GM12878 (cell line): ENCODE data around the gene LGI2.

Experiments used
- CREB1 ChIP-seq: IDR thresholded peaks from 2 replicates; pipeline ENCODE4 v1.6.1; 2012; ENCODE audit warnings: low read depth, mild to moderate bottlenecking, inconsistent platforms
- EP300 ChIP-seq, 2 experiments: fragments of 150-350 bp in 1 of 2; IDR thresholded peaks; 2 replicates each; pipeline ENCODE4 v1.6.1; 2011 to 2012; ENCODE audit warnings: low read depth in 2 of 2, low read length in 2 of 2, borderline replicate concordance in 1 of 2, improper control_type of control experiment in 1 of 2, inconsistent platforms in 1 of 2; ENCODE audit not compliant: control insufficient read depth in 1 of 2
- POLR2A ChIP-seq: IDR thresholded peaks from 2 replicates; pipeline ENCODE4 v1.6.1; 2011; ENCODE audit warnings: low read depth, mild to moderate bottlenecking, low read length
- SIN3A ChIP-seq: IDR thresholded peaks from 2 replicates; pipeline ENCODE4 v1.6.1; 2012; ENCODE audit warnings: low read depth, low read length, improper control_type of control experiment
- TF ChIP-seq, protein P1 (sequence below): IDR thresholded peaks from 2 replicates; pipeline ENCODE4 v1.6.1; 2012; ENCODE audit warnings: low read depth, low read length, improper control_type of control experiment
- TF ChIP-seq, protein P2 (sequence below), 3 experiments: IDR thresholded peaks in 2 of 3; conservative IDR thresholded peaks in 1 of 3; 2 replicates each; pipeline ENCODE4 v1.5.1; 2011; ENCODE audit warnings: low read depth in 3 of 3, low read length in 3 of 3, mild to moderate bottlenecking in 3 of 3, control low read depth in 2 of 3, moderate library complexity in 2 of 3, inconsistent platforms in 1 of 3, mixed read lengths in 1 of 3; ENCODE audit not compliant: control insufficient read depth in 2 of 3, insufficient read depth in 1 of 3; ENCODE audit errors: extremely low read depth in 1 of 3
- TF ChIP-seq, protein P3 (sequence below): fragments of 450-650 bp; IDR thresholded peaks from 2 replicates; pipeline ENCODE4 v1.6.1; 2018; ENCODE audit warnings: mild to moderate bottlenecking, low read depth, moderate library complexity; ENCODE audit not compliant: partially characterized antibody
- TF ChIP-seq, protein P4 (sequence below): IDR thresholded peaks from 2 replicates; pipeline ENCODE4 v1.6.1; 2011; ENCODE audit warnings: low read depth, low read length, improper control_type of control experiment, borderline replicate concordance

DNA sequence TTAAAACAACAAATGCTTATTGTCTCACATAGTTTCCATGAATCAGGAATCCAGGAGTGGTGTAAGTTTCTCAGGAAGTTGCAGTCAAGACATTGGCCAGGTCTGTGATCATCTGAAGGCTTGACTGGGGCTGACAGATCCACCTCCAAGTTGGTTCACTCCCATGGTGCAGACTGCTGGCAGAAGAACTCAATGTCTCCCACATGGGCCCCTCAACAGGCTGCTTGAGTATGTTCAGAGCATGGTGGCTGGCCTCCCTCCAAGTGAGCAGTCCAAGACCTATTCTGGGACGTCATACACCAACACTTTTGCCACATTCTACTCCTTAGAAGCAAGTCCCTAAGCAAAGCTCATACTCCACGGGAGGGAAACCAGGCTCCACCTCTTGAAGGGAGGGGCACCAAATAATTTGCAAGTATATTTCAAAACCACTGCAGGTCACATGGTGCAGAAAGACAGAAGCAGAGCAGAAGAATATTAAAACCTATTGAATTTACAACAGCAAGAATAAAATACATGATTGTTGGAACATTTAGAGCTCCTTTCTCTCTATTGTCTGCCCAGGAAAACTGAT lies 35.3 kb downstream of the LGI2 start:
- no peak for TF ChIP-seq SIN3A
- TF ChIP-seq, protein P1, sequence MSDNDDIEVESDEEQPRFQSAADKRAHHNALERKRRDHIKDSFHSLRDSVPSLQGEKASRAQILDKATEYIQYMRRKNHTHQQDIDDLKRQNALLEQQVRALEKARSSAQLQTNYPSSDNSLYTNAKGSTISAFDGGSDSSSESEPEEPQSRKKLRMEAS, result no peak
- TF ChIP-seq, protein P2, sequence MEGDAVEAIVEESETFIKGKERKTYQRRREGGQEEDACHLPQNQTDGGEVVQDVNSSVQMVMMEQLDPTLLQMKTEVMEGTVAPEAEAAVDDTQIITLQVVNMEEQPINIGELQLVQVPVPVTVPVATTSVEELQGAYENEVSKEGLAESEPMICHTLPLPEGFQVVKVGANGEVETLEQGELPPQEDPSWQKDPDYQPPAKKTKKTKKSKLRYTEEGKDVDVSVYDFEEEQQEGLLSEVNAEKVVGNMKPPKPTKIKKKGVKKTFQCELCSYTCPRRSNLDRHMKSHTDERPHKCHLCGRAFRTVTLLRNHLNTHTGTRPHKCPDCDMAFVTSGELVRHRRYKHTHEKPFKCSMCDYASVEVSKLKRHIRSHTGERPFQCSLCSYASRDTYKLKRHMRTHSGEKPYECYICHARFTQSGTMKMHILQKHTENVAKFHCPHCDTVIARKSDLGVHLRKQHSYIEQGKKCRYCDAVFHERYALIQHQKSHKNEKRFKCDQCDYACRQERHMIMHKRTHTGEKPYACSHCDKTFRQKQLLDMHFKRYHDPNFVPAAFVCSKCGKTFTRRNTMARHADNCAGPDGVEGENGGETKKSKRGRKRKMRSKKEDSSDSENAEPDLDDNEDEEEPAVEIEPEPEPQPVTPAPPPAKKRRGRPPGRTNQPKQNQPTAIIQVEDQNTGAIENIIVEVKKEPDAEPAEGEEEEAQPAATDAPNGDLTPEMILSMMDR (IDR thresholded peaks at IDR 0.05 in 2 of 3, conservative IDR thresholded peaks at IDR 0.05 in 1 of 3; ENCODE audit: control insufficient read depth in 2 of 3, extremely low read depth in 1 of 3, insufficient read depth in 1 of 3, low read depth in 3 of 3, low read length in 3 of 3), result no peak
- TF ChIP-seq POLR2A, result no peak
- no peak for TF ChIP-seq CREB1
- TF ChIP-seq, protein P3, sequence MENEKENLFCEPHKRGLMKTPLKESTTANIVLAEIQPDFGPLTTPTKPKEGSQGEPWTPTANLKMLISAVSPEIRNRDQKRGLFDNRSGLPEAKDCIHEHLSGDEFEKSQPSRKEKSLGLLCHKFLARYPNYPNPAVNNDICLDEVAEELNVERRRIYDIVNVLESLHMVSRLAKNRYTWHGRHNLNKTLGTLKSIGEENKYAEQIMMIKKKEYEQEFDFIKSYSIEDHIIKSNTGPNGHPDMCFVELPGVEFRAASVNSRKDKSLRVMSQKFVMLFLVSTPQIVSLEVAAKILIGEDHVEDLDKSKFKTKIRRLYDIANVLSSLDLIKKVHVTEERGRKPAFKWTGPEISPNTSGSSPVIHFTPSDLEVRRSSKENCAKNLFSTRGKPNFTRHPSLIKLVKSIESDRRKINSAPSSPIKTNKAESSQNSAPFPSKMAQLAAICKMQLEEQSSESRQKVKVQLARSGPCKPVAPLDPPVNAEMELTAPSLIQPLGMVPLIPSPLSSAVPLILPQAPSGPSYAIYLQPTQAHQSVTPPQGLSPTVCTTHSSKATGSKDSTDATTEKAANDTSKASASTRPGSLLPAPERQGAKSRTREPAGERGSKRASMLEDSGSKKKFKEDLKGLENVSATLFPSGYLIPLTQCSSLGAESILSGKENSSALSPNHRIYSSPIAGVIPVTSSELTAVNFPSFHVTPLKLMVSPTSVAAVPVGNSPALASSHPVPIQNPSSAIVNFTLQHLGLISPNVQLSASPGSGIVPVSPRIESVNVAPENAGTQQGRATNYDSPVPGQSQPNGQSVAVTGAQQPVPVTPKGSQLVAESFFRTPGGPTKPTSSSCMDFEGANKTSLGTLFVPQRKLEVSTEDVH, result no peak
- TF ChIP-seq, protein P4, sequence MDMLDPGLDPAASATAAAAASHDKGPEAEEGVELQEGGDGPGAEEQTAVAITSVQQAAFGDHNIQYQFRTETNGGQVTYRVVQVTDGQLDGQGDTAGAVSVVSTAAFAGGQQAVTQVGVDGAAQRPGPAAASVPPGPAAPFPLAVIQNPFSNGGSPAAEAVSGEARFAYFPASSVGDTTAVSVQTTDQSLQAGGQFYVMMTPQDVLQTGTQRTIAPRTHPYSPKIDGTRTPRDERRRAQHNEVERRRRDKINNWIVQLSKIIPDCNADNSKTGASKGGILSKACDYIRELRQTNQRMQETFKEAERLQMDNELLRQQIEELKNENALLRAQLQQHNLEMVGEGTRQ, result no peak
- no peak for TF ChIP-seq EP300 (IDR thresholded peaks at IDR 0.05; ENCODE audit: borderline replicate concordance in 1 of 2, control insufficient read depth in 1 of 2, low read depth in 2 of 2, low read length in 2 of 2)
